GM15510 (cell line): ENCODE data around the gene ART5.

Source experiments
- POLR2A ChIP-seq: IDR thresholded peaks from 3 replicates; pipeline ENCODE4 v1.6.1; 2011; ENCODE audit warnings: borderline replicate concordance; ENCODE audit not compliant: insufficient read length; ENCODE audit errors: extremely low read depth

Gene ART5

DNA sequence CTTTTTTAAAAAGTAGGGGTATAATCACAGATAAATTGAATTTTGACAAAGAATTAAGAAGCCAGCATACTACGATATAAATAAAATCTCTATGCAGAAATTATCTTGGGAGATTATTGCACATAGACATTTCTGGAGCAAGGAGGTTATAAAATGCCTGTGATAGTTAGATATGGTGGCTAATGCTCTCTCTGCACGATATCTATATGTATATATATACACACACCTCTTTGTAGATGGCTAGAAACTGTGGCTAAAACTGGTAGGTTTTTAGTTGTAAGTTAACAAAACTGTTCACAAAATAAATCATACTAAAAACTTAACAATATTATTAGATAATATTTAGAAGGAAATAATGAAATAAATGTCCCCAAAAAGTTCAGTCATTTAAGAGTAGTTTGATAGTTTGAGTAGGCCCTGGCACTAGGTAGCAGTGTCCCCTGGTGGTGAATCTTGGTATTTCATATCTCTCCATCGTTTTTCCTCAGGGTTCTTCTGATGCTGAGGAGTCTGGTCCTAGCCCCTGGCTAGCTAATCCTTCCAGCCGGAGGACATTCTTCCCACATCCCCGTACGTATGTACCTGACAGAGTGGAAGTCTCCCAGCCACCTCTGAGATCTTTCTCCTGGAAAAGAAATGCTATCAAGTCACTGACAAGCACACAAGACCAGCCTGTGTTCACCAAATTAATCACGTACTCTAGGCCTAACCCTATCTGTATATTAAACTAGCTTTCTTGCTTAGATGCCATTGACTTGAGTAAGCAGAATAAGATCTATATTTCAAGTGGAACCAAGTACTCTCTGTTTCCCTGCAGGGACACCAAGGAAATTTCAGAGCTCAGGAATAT is 32.2 kb downstream of the ART5 start:
- TF ChIP-seq POLR2A: no peak

GRCh38 chr11:3605771-3606203 is 36.0 kb downstream of the ART5 start:
- no peak for TF ChIP-seq POLR2A

DNA sequence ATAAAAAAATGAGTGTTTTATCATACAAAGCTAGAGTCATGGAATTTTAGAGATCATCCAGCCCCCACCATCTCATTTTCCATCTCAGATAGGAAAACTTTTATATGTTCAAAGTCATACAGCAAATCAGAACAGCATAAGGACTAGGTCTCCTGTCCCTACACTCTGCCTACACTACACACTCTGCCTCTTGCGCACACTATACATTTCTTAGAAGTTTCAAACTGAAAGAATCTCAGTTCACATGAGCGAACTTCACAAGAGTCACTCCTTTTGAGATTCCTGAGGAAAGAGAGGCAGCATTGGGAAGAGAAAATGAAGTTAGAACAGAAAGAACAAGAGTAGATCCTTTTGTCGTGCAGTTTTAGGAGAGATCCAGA is 36.5 kb downstream of the ART5 start:
- TF ChIP-seq POLR2A: no peak

DNA sequence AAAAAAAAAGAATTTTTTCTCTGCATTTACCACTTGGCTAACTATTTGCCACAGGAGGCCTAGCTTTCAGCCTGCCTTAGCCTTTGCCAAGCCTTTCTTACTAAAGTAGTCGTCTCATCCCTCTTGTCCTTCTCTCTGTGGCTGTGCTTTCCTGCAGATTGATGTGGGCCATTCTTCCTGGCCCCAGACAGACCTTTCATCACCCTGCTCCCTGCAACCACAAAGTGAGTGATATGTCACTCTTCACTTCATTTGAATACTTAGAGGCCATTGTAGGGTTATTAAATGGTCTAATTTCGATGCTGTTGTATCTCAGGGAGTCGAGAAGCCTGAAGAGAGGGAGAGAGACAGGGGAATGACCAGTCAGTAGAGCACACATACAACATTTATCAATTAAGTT is 37.6 kb downstream of the ART5 start:
- TF ChIP-seq POLR2A: no peak
